ENCODE results near the gene RASEF.
"Not testable (repeated sequence)": the region's sequence is repeated elsewhere in the genome, so short reads cannot be mapped to it uniquely, and the experiment has no call there.

Gene RASEF

GRCh38 chr9:83072498-83072897 is 9.6 kb upstream of the RASEF start:
- H3K9ac ChIP-seq (ENCODE audit: low read length in 2 of 2); H3K9me3 ChIP-seq (ENCODE audit: control insufficient read depth in 2 of 2, low read length in 2 of 2); H3K4me1 ChIP-seq (ENCODE audit: control insufficient read depth, insufficient read depth, low read length); H3K27ac ChIP-seq (ENCODE audit: low read length); H3K4me3 ChIP-seq (ENCODE audit: low read length in 2 of 2); H3K27me3 ChIP-seq (ENCODE audit: control insufficient read depth in 1 of 2, insufficient read depth in 2 of 2, low read length in 2 of 2); H3K36me3 ChIP-seq (ENCODE audit: control insufficient read depth in 2 of 2, insufficient read depth in 2 of 2, low read length in 2 of 2): not testable (repeated sequence)

DNA sequence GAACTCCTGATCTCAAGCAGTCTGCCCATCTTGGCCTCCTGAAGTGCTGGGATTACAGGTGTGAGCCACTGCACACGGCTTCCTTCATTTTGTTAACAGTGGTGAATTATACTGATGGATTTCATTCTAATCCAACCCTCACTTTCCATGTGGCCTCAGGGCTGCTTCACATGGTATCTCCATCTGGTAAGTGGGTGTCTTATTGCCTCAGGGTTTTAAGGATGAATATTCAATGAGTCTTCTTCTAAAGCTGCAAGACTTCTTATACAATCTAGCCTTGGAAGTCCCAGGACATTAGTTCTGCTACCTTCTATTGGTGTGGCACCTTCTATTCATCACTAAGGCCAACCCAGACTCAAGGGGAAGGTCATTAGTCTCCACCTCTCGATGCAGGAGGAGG is 8.7 kb upstream of the RASEF start:
- Histone ChIP-seq H3K4me3 (ENCODE audit: low read length in 2 of 2) (no peak overlapping the region), H3K27ac (ENCODE audit: low read length) (no peak overlapping the region), H3K27me3 (ENCODE audit: control insufficient read depth in 1 of 2, insufficient read depth in 2 of 2, low read length in 2 of 2) (no peaks in the 10 kb centered on the region), H3K4me1 (ENCODE audit: control insufficient read depth, insufficient read depth, low read length) (no peaks in the 10 kb centered on the region), H3K9me3 (ENCODE audit: control insufficient read depth in 2 of 2, low read length in 2 of 2) (no peaks in the 10 kb centered on the region), H3K36me3 (ENCODE audit: control insufficient read depth in 2 of 2, insufficient read depth in 2 of 2, low read length in 2 of 2) (no peaks in the 10 kb centered on the region), H3K9ac (ENCODE audit: low read length in 2 of 2) (no peak overlapping the region)

DNA sequence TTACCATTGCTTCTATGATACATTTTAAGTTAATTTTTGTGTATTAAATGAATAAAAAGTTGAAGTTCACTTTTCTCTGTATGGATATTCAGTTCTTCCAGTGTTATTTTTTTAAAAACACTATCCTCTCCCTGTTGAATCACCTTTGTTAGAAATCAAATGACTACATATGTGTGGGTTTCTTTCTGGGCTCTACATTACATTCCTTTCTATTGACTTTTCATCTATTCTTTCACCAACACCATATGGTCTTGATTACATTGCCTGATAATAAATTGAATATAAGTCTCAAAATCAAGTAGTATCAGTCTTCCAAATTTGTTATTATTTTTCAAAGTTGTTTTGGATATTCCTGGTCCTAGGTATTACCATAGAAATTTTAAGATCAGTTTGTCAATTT is 7.3 kb upstream of the RASEF start:
- Histone ChIP-seq H3K27ac (ENCODE audit: low read length) (no peak overlapping the region), H3K9me3 (ENCODE audit: control insufficient read depth in 2 of 2, low read length in 2 of 2) (no peaks in the 10 kb centered on the region), H3K27me3 (ENCODE audit: control insufficient read depth in 1 of 2, insufficient read depth in 2 of 2, low read length in 2 of 2) (no peaks in the 10 kb centered on the region)

GRCh38 chr9:83069651-83070050 is 6.7 kb upstream of the RASEF start:
- Histone ChIP-seq H3K36me3 (ENCODE audit: control insufficient read depth in 2 of 2, insufficient read depth in 2 of 2, low read length in 2 of 2) (no peaks in the 10 kb centered on the region), H3K27ac (ENCODE audit: low read length) (no peak overlapping the region), H3K27me3 (ENCODE audit: control insufficient read depth in 1 of 2, insufficient read depth in 2 of 2, low read length in 2 of 2) (no peaks in the 10 kb centered on the region), H3K4me3 (ENCODE audit: low read length in 2 of 2) (no peak overlapping the region), H3K9ac (ENCODE audit: low read length in 2 of 2) (no peak overlapping the region), H3K9me3 (ENCODE audit: control insufficient read depth in 2 of 2, low read length in 2 of 2) (no peaks in the 10 kb centered on the region), H3K4me1 (ENCODE audit: control insufficient read depth, insufficient read depth, low read length) (no peaks in the 10 kb centered on the region)

More for the DNA sequence above, 7.3 kb upstream of the RASEF start:
- Histone ChIP-seq H3K9ac (ENCODE audit: low read length in 2 of 2) (no peak overlapping the region), H3K4me3 (ENCODE audit: low read length in 2 of 2) (no peak overlapping the region), H3K4me1 (ENCODE audit: control insufficient read depth, insufficient read depth, low read length) (no peaks in the 10 kb centered on the region), H3K36me3 (ENCODE audit: control insufficient read depth in 2 of 2, insufficient read depth in 2 of 2, low read length in 2 of 2) (no peaks in the 10 kb centered on the region)

GRCh38 chr9:83068414-83068813 is 5.5 kb upstream of the RASEF start:
- Histone ChIP-seq H3K27me3 (ENCODE audit: control insufficient read depth in 1 of 2, insufficient read depth in 2 of 2, low read length in 2 of 2) (peaks cover 0 to 4% of the 10 kb centered on the region in 2 donors), H3K9me3 (ENCODE audit: control insufficient read depth in 2 of 2, low read length in 2 of 2) (no peaks in the 10 kb centered on the region), H3K4me1 (ENCODE audit: control insufficient read depth, insufficient read depth, low read length) (no peaks in the 10 kb centered on the region), H3K27ac (ENCODE audit: low read length) (no peak overlapping the region), H3K36me3 (ENCODE audit: control insufficient read depth in 2 of 2, insufficient read depth in 2 of 2, low read length in 2 of 2) (no peaks in the 10 kb centered on the region), H3K9ac (ENCODE audit: low read length in 2 of 2) (no peak overlapping the region), H3K4me3 (ENCODE audit: low read length in 2 of 2) (no peak overlapping the region)

GRCh38 chr9:83067579-83067978 is 4.6 kb upstream of the RASEF start:
- Histone ChIP-seq H3K9me3 (ENCODE audit: control insufficient read depth in 2 of 2, low read length in 2 of 2) (no peaks in the 10 kb centered on the region), H3K27me3 (ENCODE audit: control insufficient read depth in 1 of 2, insufficient read depth in 2 of 2, low read length in 2 of 2) (peaks cover 0 to 11% of the 10 kb centered on the region in 2 donors), H3K4me3 (ENCODE audit: low read length in 2 of 2) (no peak overlapping the region), H3K4me1 (ENCODE audit: control insufficient read depth, insufficient read depth, low read length) (no peaks in the 10 kb centered on the region), H3K36me3 (ENCODE audit: control insufficient read depth in 2 of 2, insufficient read depth in 2 of 2, low read length in 2 of 2) (no peaks in the 10 kb centered on the region), H3K27ac (ENCODE audit: low read length) (no peak overlapping the region), H3K9ac (ENCODE audit: low read length in 2 of 2) (no peak overlapping the region)

DNA sequence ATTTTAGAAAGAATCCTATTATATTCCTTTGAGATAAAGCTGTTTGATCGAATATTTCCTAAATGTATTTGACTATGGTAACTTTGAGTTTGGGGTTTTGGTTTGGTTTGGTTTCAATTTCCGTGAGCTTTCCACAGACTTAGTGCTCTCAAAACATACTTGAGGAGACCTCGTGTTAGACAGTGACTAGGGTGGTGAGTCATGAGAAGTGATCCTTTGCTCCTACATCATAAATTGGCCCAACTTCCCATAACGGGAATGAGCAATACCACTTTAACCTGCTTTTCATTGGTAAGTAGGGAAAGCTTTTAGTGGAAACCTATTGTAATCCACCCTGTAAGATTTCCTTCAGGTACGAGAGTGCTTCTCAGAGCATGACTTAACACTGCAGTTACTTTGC is 3.8 kb upstream of the RASEF start:
- Histone ChIP-seq H3K4me3 (ENCODE audit: low read length in 2 of 2) (no peak overlapping the region), H3K9ac (ENCODE audit: low read length in 2 of 2) (no peak overlapping the region), H3K27ac (ENCODE audit: low read length) (no peak overlapping the region), H3K4me1 (ENCODE audit: control insufficient read depth, insufficient read depth, low read length) (no peaks in the 10 kb centered on the region), H3K27me3 (ENCODE audit: control insufficient read depth in 1 of 2, insufficient read depth in 2 of 2, low read length in 2 of 2) (peaks cover 5 to 19% of the 10 kb centered on the region in 2 donors), H3K36me3 (ENCODE audit: control insufficient read depth in 2 of 2, insufficient read depth in 2 of 2, low read length in 2 of 2) (no peaks in the 10 kb centered on the region), H3K9me3 (ENCODE audit: control insufficient read depth in 2 of 2, low read length in 2 of 2) (no peaks in the 10 kb centered on the region)

- Histone ChIP-seq H3K4me3 (ENCODE audit: low read length in 2 of 2) (no peak overlapping the region), H3K27ac (ENCODE audit: low read length) (no peak overlapping the region), H3K9me3 (ENCODE audit: control insufficient read depth in 2 of 2, low read length in 2 of 2) (no peaks in the 10 kb centered on the region), H3K4me1 (ENCODE audit: control insufficient read depth, insufficient read depth, low read length) (no peaks in the 10 kb centered on the region), H3K27me3 (ENCODE audit: control insufficient read depth in 1 of 2, insufficient read depth in 2 of 2, low read length in 2 of 2) (peaks cover 10 to 32% of the 10 kb centered on the region in 2 donors), H3K9ac (ENCODE audit: low read length in 2 of 2) (no peak overlapping the region), H3K36me3 (ENCODE audit: control insufficient read depth in 2 of 2, insufficient read depth in 2 of 2, low read length in 2 of 2) (no peaks in the 10 kb centered on the region)
Observed at GRCh38 chr9:83065233-83065632, 2.3 kb upstream of the RASEF start.

GRCh38 chr9:83061990-83062650 is 822 bp downstream of the RASEF start:
- peak overlapping the region in 1 of 2 donors; percentile 44 for H3K4me3 ChIP-seq (ENCODE audit: low read length in 2 of 2)
- H3K36me3 ChIP-seq (ENCODE audit: control insufficient read depth in 2 of 2, insufficient read depth in 2 of 2, low read length in 2 of 2), result no peaks in the 10 kb centered on the region
- H3K9me3 ChIP-seq (ENCODE audit: control insufficient read depth in 2 of 2, low read length in 2 of 2), result no peaks in the 10 kb centered on the region
- no peaks in the 10 kb centered on the region for H3K4me1 ChIP-seq (ENCODE audit: control insufficient read depth, insufficient read depth, low read length)
- peaks cover 13 to 38% of the 10 kb centered on the region in 2 donors for H3K27me3 ChIP-seq (ENCODE audit: control insufficient read depth in 1 of 2, insufficient read depth in 2 of 2, low read length in 2 of 2)
- no peak overlapping the region for H3K27ac ChIP-seq (ENCODE audit: low read length)
- H3K9ac ChIP-seq (ENCODE audit: low read length in 2 of 2), result no peak overlapping the region

GRCh38 chr9:83061036-83061435 is 1.9 kb downstream of the RASEF start:
- Histone ChIP-seq H3K36me3 (ENCODE audit: control insufficient read depth in 2 of 2, insufficient read depth in 2 of 2, low read length in 2 of 2) (no peaks in the 10 kb centered on the region), H3K27ac (ENCODE audit: low read length) (no peak overlapping the region), H3K9ac (ENCODE audit: low read length in 2 of 2) (no peak overlapping the region), H3K4me3 (ENCODE audit: low read length in 2 of 2) (no peak overlapping the region), H3K27me3 (ENCODE audit: control insufficient read depth in 1 of 2, insufficient read depth in 2 of 2, low read length in 2 of 2) (peaks cover 13 to 38% of the 10 kb centered on the region in 2 donors), H3K9me3 (ENCODE audit: control insufficient read depth in 2 of 2, low read length in 2 of 2) (no peaks in the 10 kb centered on the region), H3K4me1 (ENCODE audit: control insufficient read depth, insufficient read depth, low read length) (no peaks in the 10 kb centered on the region)

GRCh38 chr9:83060556-83060955 is 2.4 kb downstream of the RASEF start:
- Histone ChIP-seq H3K27ac (ENCODE audit: low read length) (no peak overlapping the region), H3K4me1 (ENCODE audit: control insufficient read depth, insufficient read depth, low read length) (no peaks in the 10 kb centered on the region), H3K36me3 (ENCODE audit: control insufficient read depth in 2 of 2, insufficient read depth in 2 of 2, low read length in 2 of 2) (no peaks in the 10 kb centered on the region), H3K9me3 (ENCODE audit: control insufficient read depth in 2 of 2, low read length in 2 of 2) (no peaks in the 10 kb centered on the region), H3K4me3 (ENCODE audit: low read length in 2 of 2) (no peak overlapping the region), H3K27me3 (ENCODE audit: control insufficient read depth in 1 of 2, insufficient read depth in 2 of 2, low read length in 2 of 2) (peaks cover 13 to 38% of the 10 kb centered on the region in 2 donors), H3K9ac (ENCODE audit: low read length in 2 of 2) (no peak overlapping the region)

All from stomach smooth muscle (tissue), 2 donors.